ENCODE measurements around the gene APP.

DNA sequence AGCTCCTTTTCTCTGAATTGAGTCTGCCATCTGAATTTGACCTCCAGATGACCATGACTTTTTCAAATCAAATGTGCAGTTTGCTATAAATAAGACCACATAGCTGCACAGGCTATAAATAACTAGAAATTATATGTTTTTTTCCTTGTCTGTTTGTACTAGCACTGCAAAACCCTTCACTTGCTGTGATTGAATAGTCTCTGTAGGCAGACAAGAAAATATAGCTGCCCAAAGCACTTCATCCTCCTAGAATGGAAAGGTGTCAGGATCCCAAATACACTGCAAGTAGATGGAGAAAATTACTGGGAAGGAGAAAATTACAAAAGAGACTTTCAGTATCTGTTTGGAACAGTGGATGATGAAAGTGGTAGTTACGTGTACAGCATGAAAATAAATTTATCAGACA, 175.8 kb downstream of the APP start:
- TF ChIP-seq, protein P1, sequence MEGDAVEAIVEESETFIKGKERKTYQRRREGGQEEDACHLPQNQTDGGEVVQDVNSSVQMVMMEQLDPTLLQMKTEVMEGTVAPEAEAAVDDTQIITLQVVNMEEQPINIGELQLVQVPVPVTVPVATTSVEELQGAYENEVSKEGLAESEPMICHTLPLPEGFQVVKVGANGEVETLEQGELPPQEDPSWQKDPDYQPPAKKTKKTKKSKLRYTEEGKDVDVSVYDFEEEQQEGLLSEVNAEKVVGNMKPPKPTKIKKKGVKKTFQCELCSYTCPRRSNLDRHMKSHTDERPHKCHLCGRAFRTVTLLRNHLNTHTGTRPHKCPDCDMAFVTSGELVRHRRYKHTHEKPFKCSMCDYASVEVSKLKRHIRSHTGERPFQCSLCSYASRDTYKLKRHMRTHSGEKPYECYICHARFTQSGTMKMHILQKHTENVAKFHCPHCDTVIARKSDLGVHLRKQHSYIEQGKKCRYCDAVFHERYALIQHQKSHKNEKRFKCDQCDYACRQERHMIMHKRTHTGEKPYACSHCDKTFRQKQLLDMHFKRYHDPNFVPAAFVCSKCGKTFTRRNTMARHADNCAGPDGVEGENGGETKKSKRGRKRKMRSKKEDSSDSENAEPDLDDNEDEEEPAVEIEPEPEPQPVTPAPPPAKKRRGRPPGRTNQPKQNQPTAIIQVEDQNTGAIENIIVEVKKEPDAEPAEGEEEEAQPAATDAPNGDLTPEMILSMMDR (IDR thresholded peaks at IDR 0.05): no peak
- TF ChIP-seq POLR2A (IDR thresholded peaks at IDR 0.05): no peak
- no peak for TF ChIP-seq EP300 (IDR thresholded peaks at IDR 0.05; ENCODE audit: low read depth)
- no peak for TF ChIP-seq POLR2AphosphoS5 (IDR thresholded peaks at IDR 0.05)
